ENCODE measurements around the gene ABCD1.
"Not testable (repeated sequence)": the region's sequence is repeated elsewhere in the genome, so short reads cannot be mapped to it uniquely, and the experiment has no call there.

ABCD1 gene

DNA sequence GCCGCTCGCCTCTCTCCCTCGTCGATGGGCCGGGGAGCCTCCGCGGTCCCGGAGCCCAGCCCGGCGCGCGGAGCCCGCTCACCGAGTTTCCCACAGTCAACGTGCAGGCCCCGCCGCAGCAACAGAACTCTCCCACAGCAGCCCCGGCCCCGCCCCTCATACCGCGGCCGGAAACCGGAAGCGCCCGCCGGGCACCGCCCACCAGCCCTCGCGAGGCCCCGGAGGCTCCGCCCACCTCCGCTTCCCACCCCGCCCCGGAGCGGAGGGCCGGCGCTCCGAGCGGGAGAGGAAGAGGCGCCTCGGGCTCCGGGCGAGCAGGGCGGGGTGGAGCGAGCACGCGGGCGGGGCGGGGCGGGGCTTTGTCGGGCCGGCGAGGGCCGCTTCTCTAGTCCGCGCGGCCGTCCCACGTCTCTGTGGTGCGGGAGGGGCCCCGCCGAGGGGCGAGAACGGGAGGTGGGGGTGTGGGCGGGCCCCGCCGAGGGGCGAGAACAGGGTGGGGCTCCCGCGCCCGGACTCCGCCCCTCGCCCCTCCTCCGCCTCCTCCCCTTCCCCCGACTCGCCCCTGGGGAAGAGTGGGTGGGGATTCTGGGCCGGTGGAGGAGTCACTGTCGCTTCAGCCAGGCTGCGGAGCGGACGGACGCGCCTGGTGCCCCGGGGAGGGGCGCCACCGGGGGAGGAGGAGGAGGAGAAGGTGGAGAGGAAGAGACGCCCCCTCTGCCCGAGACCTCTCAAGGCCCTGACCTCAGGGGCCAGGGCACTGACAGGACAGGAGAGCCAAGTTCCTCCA lies at the start of gene ABCD1, which contains the start of gene BCAP31:
ABCD1 (plus strand) TSS at position 605 of the 787 bp plus-strand sequence. CDS start 411 bp downstream, outside the sequence.
BCAP31 (minus strand) TSS at position 136 of the 787 bp plus-strand sequence. CDS start 1,143 bp downstream, outside the sequence.
- peaks cover 7% of the 10 kb centered on the region for H3K9me3 ChIP-seq (ENCODE audit: control insufficient read depth, low read depth, low read length)
- peaks cover 15% of the 10 kb centered on the region for H3K4me1 ChIP-seq (ENCODE audit: control insufficient read depth, low read depth, low read length)
- H3K9ac ChIP-seq (ENCODE audit: low read length): peak within 1 kb of the TSS; percentile 54
- H3K36me3 ChIP-seq (ENCODE audit: control insufficient read depth, low read depth, low read length): peaks cover 14% of the 10 kb centered on the region
- peak within 1 kb of the TSS; percentile 66 for H3K4me3 ChIP-seq (ENCODE audit: low read length)
- H3K27me3 ChIP-seq (ENCODE audit: control insufficient read depth, insufficient read depth, low read length): no peaks in the 10 kb centered on the region
- no peak within 1 kb of the TSS for H3K27ac ChIP-seq (ENCODE audit: low read length)

DNA sequence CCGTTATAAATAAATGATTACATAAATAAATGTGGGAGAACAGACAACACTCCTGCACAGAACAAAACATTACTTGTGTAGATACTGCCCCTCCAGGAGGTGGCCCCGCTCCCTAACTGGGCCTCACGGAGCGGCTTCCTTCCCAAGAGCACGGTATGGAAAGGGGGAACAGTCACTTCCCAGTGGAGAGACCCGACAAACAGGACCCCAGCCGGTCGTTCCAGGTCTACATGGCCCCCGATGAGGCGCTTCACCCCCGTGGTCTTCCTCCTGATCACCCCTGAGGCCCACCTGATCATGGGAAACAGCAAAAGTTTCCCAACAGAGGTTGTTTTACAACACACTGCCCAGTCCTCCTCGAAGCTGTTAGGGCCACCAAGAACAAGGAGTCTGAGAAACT lies 43.5 kb upstream of the ABCD1 start:
- Histone ChIP-seq H3K9me3 (ENCODE audit: control insufficient read depth, low read depth, low read length) (peaks cover 3% of the 10 kb centered on the region), H3K27ac (ENCODE audit: low read length) (no peak overlapping the region), H3K4me3 (ENCODE audit: low read length) (no peak overlapping the region), H3K27me3 (ENCODE audit: control insufficient read depth, insufficient read depth, low read length) (no peaks in the 10 kb centered on the region), H3K36me3 (ENCODE audit: control insufficient read depth, low read depth, low read length) (no peaks in the 10 kb centered on the region), H3K4me1 (ENCODE audit: control insufficient read depth, low read depth, low read length) (no peaks in the 10 kb centered on the region), H3K9ac (ENCODE audit: low read length) (no peak overlapping the region)

DNA sequence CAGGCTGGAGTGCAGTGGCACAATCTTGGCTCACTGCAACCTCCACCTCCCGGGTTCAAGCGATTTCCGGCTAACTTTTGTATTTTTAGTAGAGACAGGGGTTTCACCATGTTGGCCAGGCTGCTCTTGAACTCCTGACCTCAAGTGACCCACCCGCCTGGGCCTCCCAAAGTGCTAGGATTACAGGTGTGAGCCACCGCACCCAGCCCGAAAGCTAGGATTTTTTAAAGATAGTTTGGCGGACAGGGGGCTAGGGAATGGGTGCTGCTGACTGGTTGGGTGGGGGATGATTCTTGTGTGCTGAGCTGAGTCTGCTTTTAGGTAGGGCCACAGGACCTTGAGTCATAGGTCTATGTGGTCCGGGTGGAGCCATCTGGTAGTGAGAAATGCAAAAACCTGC lies 41.2 kb upstream of the ABCD1 start:
- not testable (repeated sequence) for H3K4me1 ChIP-seq (ENCODE audit: control insufficient read depth, low read depth, low read length); H3K9ac ChIP-seq (ENCODE audit: low read length); H3K27ac ChIP-seq (ENCODE audit: low read length); H3K27me3 ChIP-seq (ENCODE audit: control insufficient read depth, insufficient read depth, low read length); H3K9me3 ChIP-seq (ENCODE audit: control insufficient read depth, low read depth, low read length); H3K4me3 ChIP-seq (ENCODE audit: low read length); H3K36me3 ChIP-seq (ENCODE audit: control insufficient read depth, low read depth, low read length)

DNA sequence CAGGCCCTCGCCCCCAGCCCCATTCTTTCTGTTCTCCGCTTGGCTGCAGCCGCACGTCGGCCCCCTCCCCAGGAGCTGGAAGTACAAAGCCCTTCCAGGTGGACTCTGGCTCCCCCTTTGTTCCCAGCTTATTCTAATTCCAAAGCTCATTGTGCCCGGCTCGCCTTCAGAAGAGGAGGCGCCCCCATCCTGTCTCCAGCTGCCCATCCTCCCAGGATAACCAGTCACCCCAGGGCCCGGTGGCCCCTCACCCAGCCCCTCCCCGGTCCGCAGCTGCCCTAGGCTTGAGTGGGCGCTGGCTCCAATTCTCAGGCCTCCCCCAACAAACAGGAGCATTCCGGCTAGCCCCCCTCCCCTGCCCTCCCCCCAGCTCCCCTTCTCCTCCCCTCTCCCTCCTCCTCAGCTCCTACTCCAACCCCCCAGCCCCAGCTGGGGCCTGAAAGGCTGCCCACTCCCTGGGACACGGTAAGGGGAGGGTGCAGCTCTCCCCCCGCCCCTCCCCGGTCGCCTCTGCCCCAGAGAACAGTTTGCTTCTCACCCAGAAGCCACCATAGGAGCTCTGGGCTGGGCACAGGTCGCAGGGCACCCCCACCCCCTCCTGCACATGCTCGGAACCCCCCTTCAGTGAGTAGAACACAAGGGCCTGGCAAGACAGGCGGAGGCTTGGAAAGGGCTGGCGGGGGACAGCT lies 40.0 kb upstream of the ABCD1 start:
- Histone ChIP-seq H3K9ac (ENCODE audit: low read length) (peak overlapping the region; percentile 17), H3K4me1 (ENCODE audit: control insufficient read depth, low read depth, low read length) (no peaks in the 10 kb centered on the region), H3K9me3 (ENCODE audit: control insufficient read depth, low read depth, low read length) (peaks cover 3% of the 10 kb centered on the region), H3K4me3 (ENCODE audit: low read length) (no peak overlapping the region), H3K27me3 (ENCODE audit: control insufficient read depth, insufficient read depth, low read length) (no peaks in the 10 kb centered on the region), H3K36me3 (ENCODE audit: control insufficient read depth, low read depth, low read length) (no peaks in the 10 kb centered on the region), H3K27ac (ENCODE audit: low read length) (no peak overlapping the region)

DNA sequence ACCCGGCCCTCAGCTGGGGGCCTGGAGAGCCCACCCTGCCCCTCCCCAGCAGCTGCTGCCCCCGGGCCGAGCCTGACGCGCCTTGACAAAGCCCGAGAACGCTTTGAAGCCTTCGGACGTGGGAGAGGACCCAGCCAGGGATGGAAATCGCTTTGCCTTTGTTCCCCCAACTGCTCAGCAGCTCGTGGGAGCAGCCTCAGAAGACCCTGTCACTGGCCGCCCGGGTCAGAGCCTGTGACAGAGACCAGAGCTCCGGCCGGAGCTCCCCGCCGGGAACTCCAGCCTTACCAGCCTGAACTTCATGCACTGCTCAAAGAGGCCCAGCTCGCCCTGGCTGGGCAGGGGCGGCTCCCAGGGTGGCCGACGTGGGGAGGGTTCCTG lies 39.5 kb upstream of the ABCD1 start:
- Histone ChIP-seq H3K27ac (ENCODE audit: low read length) (no peak overlapping the region), H3K36me3 (ENCODE audit: control insufficient read depth, low read depth, low read length) (no peaks in the 10 kb centered on the region), H3K9me3 (ENCODE audit: control insufficient read depth, low read depth, low read length) (peaks cover 2% of the 10 kb centered on the region), H3K4me3 (ENCODE audit: low read length) (no peak overlapping the region), H3K27me3 (ENCODE audit: control insufficient read depth, insufficient read depth, low read length) (no peaks in the 10 kb centered on the region), H3K4me1 (ENCODE audit: control insufficient read depth, low read depth, low read length) (no peaks in the 10 kb centered on the region), H3K9ac (ENCODE audit: low read length) (peak overlapping the region; percentile 17)

DNA sequence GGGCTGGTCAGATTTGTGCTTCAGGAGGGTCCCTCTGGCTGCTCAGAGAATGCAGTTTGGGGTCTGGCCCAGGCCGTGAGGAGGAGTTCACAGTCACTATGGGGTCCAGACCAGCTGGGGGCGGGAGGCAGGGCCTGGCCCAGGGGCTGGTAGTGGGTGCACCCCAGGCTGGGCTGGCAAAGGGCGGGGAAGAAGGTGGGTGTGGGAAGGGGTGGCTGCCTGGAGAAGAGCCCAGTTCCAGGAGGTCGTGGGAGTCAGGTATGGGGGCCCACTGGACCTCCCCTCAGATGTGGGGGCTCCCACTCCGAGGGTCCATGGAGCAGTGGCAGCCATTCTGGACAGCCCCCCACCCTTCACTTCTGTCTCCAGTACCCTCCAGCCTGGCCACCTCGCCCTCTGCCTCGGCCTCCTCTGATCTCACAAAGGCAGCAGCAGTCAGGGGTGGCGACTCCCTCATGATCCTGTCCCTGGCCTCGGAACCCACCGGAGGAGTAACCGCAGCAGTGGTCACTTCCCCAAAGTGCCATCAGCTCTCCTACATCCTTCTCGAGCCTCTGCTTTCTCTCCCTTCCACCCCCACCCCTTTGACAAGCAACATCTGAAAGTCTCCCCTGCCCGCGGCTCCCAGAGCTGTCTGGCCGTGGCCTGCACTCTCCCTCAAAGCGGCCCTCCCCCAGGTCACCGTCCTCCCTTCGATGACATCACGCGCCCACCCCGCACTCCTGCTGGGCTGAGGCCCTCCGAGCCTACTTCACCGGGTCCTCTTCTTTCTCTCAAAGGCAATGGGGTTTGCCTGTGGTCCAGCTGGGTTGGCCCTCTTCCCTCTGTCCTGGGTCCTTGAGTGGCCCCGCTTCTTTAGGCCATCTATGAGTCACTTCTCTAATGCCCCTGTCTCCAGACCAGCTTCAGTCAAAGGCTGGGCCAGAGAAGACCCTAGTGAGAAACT lies 38.6 kb upstream of the ABCD1 start:
- no peak overlapping the region for H3K9ac ChIP-seq (ENCODE audit: low read length)

DNA sequence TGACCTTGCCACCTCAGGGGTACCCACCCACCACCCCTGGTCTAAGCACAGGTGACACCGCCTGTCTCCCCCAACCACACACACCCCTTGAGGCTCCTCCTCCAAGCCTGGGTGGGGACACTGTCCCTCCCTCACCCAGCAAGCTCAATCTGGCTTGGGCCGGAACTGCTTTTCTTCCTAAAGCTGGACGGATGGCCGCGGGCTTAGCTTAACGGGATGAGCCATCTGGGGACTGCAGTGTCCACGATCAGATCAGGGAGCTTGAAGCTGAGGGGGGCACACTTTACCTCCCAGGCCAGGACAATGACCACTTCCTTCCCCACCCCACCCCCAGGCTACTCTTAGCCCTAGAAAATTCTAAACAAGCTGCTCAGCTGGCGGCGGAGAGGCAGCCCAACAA lies 37.9 kb upstream of the ABCD1 start:
- no peak overlapping the region for H3K9ac ChIP-seq (ENCODE audit: low read length)
- H3K27me3 ChIP-seq (ENCODE audit: control insufficient read depth, insufficient read depth, low read length): no peaks in the 10 kb centered on the region
- H3K4me1 ChIP-seq (ENCODE audit: control insufficient read depth, low read depth, low read length): no peaks in the 10 kb centered on the region
- H3K36me3 ChIP-seq (ENCODE audit: control insufficient read depth, low read depth, low read length): no peaks in the 10 kb centered on the region
- no peak overlapping the region for H3K27ac ChIP-seq (ENCODE audit: low read length)
- no peaks in the 10 kb centered on the region for H3K9me3 ChIP-seq (ENCODE audit: control insufficient read depth, low read depth, low read length)
- H3K4me3 ChIP-seq (ENCODE audit: low read length): no peak overlapping the region

More for the DNA sequence above, 38.6 kb upstream of the ABCD1 start:
- Histone ChIP-seq H3K4me3 (ENCODE audit: low read length) (no peak overlapping the region), H3K4me1 (ENCODE audit: control insufficient read depth, low read depth, low read length) (no peaks in the 10 kb centered on the region), H3K9me3 (ENCODE audit: control insufficient read depth, low read depth, low read length) (no peaks in the 10 kb centered on the region), H3K36me3 (ENCODE audit: control insufficient read depth, low read depth, low read length) (no peaks in the 10 kb centered on the region), H3K27me3 (ENCODE audit: control insufficient read depth, insufficient read depth, low read length) (no peaks in the 10 kb centered on the region), H3K27ac (ENCODE audit: low read length) (no peak overlapping the region)

DNA sequence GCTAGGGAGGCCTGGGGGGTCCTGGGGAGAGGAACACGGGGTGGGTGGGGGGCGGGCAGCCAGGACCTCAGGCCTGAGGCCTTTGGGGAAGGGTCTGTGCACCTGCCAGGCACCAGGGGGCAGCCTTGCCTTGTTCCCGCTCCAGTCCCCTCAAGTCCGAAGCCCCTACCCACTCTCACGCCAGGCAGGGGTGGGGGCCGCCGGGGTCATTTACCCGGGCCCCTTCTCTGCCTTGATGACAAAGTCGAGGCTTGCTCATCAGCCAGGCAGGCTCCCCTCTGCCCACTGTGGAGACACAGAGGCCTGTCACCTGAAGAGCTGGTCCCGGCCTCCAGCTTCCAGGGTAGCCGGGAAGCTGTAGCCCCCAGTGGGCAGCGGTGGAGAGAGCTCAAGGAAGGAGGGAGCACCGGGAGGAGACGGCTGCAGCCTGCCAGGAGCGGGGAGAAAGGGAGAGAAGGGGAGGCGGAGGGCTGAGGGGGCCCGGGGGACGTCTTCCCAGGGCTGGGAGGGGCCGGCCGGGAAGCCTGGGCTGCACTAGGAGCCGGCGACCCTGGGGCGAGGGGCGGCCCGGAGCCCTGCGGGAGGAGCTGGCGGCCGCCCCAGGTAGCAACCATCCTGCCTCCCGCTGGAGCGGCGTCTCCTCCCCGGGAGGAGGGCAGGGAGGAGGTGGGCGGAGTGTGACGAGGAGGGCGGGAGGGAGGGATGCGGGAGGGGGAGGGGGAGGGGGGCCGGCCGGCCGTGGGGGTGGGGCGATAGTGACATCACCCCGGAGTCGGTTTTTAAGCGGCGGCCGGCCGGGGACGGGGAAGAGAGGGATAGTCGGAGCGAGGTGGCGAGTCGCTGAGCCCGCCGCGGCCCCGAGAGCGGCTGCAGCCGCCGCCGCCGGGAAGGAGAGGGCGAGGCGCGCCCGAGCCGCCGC lies 37.3 kb upstream of the ABCD1 start, which contains the start of gene SLC6A8:
SLC6A8 (plus strand) TSS at position 806 of the 919 bp plus-strand sequence. CDS start 649 bp downstream, outside the sequence.
- Histone ChIP-seq H3K4me1 (ENCODE audit: control insufficient read depth, low read depth, low read length) (no peaks in the 10 kb centered on the region), H3K4me3 (ENCODE audit: low read length) (no peak within 1 kb of the TSS), H3K9ac (ENCODE audit: low read length) (no peak within 1 kb of the TSS), H3K27me3 (ENCODE audit: control insufficient read depth, insufficient read depth, low read length) (no peaks in the 10 kb centered on the region), H3K9me3 (ENCODE audit: control insufficient read depth, low read depth, low read length) (no peaks in the 10 kb centered on the region), H3K36me3 (ENCODE audit: control insufficient read depth, low read depth, low read length) (no peaks in the 10 kb centered on the region), H3K27ac (ENCODE audit: low read length) (no peak within 1 kb of the TSS)

DNA sequence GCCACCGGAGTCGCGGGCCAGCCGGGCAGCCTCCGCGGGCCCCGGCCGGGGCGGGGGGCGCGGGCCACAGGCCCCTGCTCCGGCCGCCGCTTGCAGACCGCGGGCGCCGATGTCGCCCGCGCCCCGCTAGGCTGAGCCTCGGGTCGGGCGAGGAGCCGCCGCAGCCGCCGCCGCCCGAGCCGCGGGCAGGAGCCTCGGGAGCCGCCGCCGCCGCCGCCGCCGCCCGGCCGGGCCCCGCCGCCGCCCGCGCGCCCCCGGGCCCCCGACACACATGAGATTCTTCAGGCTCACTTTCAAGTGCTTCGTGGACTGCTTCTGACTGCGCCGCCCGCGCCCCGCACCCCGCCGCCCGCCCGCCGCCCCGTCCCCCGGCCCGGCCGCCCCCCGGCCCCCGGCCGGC lies 36.6 kb upstream of the ABCD1 start:
- Histone ChIP-seq H3K27me3 (ENCODE audit: control insufficient read depth, insufficient read depth, low read length) (no peaks in the 10 kb centered on the region), H3K27ac (ENCODE audit: low read length) (no peak overlapping the region), H3K9ac (ENCODE audit: low read length) (no peak overlapping the region), H3K9me3 (ENCODE audit: control insufficient read depth, low read depth, low read length) (no peaks in the 10 kb centered on the region), H3K36me3 (ENCODE audit: control insufficient read depth, low read depth, low read length) (no peaks in the 10 kb centered on the region), H3K4me3 (ENCODE audit: low read length) (no peak overlapping the region), H3K4me1 (ENCODE audit: control insufficient read depth, low read depth, low read length) (no peaks in the 10 kb centered on the region)

DNA sequence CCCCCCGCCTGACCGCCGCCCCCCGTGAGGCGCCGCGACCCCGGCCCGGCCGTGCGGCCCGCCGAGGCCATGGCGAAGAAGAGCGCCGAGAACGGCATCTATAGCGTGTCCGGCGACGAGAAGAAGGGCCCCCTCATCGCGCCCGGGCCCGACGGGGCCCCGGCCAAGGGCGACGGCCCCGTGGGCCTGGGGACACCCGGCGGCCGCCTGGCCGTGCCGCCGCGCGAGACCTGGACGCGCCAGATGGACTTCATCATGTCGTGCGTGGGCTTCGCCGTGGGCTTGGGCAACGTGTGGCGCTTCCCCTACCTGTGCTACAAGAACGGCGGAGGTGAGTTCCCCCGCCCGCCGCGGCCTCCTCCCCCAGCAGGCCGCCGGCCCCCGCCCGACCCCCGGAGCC lies 36.1 kb upstream of the ABCD1 start:
- Histone ChIP-seq H3K9me3 (ENCODE audit: control insufficient read depth, low read depth, low read length) (no peaks in the 10 kb centered on the region), H3K27ac (ENCODE audit: low read length) (no peak overlapping the region), H3K9ac (ENCODE audit: low read length) (no peak overlapping the region), H3K36me3 (ENCODE audit: control insufficient read depth, low read depth, low read length) (no peaks in the 10 kb centered on the region), H3K4me1 (ENCODE audit: control insufficient read depth, low read depth, low read length) (no peaks in the 10 kb centered on the region), H3K27me3 (ENCODE audit: control insufficient read depth, insufficient read depth, low read length) (no peaks in the 10 kb centered on the region), H3K4me3 (ENCODE audit: low read length) (no peak overlapping the region)

Data from iPS-18a (cell line).